Measurements from ENCODE around the gene SIPA1L3.
A peak's percentile ranks its signal among the peaks of the same experiment; 100 is the strongest.

SIPA1L3 gene

DNA sequence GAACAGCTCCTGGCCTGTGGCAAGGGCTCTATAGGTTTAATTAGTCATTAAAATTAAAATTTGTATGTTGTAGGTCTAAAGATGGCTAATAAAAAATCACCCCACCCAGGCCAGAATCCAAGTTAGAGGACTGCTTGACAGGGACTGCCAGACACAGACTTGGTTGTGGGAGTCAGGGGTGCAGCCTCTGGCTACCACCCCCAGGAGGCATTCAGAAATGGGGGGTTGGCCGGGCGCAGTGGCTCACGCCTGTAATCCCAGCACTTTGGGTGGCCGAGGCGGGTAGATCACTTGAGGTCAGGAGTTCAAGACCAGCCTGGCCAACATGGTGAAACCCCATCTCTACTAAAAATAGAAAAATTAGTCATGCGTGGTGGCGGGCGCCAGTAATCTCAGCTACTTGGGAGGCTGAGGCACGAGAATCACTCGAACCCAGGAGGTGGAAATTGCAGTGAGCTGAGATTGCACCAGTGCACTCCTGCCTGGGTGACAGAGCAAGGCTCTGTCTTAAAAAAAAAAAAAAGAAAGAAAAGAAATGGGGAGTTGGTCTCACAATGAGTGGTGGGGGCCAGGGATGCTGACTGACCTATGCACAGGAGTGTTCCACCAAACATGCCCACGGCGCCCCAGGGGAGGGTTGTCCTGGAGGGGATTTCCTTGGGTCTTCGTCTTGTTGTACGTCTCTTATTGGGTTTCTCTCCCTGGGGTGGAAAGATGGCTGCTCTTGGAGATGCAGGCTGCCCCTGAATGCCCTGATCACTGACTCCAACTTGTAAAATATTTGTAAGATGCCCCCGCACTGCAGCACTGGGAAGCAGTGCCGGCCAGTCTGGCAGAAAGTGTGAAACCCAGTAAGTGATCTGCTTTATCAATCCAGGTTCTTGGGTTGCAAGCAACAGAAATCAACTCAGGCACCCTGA lies 68.8 kb downstream of the SIPA1L3 start:
- TF ChIP-seq, protein P1, sequence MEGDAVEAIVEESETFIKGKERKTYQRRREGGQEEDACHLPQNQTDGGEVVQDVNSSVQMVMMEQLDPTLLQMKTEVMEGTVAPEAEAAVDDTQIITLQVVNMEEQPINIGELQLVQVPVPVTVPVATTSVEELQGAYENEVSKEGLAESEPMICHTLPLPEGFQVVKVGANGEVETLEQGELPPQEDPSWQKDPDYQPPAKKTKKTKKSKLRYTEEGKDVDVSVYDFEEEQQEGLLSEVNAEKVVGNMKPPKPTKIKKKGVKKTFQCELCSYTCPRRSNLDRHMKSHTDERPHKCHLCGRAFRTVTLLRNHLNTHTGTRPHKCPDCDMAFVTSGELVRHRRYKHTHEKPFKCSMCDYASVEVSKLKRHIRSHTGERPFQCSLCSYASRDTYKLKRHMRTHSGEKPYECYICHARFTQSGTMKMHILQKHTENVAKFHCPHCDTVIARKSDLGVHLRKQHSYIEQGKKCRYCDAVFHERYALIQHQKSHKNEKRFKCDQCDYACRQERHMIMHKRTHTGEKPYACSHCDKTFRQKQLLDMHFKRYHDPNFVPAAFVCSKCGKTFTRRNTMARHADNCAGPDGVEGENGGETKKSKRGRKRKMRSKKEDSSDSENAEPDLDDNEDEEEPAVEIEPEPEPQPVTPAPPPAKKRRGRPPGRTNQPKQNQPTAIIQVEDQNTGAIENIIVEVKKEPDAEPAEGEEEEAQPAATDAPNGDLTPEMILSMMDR (IDR thresholded peaks at IDR 0.05; ENCODE audit: low read depth, low read length), result no peak
- Histone ChIP-seq H3K27me3 (ENCODE audit: insufficient read depth, low read depth, severe bottlenecking) (no peaks in the 10 kb centered on the region), H3K27ac (no peak overlapping the region), H3K36me3 (no peaks in the 10 kb centered on the region), H3K4me3 (ENCODE audit: low read depth, low read length) (no peak overlapping the region), H3K9me3 (ENCODE audit: severe bottlenecking) (no peaks in the 10 kb centered on the region)
- no peak for DNase-seq

DNA sequence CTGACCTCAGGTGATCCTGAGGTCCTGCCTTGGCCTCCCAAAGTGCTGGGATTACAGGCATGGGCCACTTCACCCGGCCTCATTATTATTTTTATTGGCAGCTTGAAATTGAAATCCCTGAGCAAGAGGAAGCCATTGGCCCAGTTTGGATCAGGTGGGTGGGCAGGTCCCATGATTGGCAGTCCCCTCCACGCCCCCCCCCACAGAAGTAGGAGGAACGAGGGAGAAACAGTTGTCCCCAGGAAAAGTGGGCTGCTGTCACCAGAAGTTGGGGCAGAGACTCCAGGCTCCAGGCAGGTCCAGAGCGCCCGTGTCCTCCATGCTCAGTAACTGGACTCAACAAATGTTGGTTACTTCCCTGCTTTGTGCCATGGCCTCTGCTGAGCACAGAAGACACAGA lies 70.4 kb downstream of the SIPA1L3 start:
- no peak for DNase-seq

DNA sequence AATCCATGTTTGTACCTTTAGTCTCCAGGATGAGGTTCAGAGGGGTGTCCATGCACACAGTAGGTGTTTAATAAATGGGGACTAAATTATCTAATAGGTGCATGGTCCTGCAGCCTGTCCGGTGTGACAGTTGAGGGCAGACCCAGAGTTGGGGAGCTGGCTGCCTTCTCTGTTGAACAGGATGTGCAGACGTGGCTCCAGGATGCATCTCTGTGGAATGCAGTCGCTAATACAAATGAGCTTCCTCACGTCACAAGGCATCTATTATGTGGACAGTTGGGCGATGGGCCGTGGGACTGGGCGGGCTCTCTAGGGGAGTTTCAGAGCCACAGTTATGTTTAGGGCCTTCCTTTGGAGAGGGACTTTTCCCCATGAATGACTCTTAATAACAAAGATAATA lies 71.0 kb downstream of the SIPA1L3 start:
- TF ChIP-seq, protein P1 (IDR thresholded peaks at IDR 0.05; ENCODE audit: low read depth, low read length), result no peak
- DNase-seq, result no peak
- no peak overlapping the region for H3K4me3 ChIP-seq (ENCODE audit: low read depth, low read length)

More for the DNA sequence above, 70.4 kb downstream of the SIPA1L3 start:
- Histone ChIP-seq H3K4me3 (ENCODE audit: low read depth, low read length) (no peak overlapping the region), H3K9me3 (ENCODE audit: severe bottlenecking) (no peaks in the 10 kb centered on the region), H3K27me3 (ENCODE audit: insufficient read depth, low read depth, severe bottlenecking) (no peaks in the 10 kb centered on the region), H3K36me3 (no peaks in the 10 kb centered on the region), H3K27ac (no peak overlapping the region)
- TF ChIP-seq, protein P1 (IDR thresholded peaks at IDR 0.05; ENCODE audit: low read depth, low read length), result no peak

DNA sequence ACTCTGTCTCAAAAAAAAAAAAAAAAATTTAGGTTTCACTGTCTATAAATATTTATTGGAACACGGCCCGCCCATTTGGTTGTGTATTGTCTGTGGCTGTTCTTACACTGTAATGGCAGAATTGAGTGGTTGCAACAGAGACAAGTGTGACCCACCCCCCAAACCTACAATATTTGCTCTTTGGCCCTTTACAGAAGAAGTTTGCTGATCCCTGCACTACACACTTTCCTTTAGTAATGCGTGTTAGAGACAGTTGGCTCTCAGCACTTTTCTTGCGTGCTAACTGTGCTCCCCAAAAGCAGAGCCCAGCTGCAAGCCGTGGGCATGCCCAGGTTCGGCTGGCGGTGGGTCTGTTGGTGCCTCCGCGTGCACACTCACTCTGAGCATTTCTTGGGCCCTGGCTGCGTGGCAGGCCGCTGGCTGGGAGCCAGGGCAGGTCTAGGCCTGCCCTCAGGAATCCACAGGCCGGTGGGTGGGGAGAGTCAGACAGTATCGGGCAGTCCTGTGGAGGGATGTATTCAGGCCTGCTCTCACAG lies 72.6 kb downstream of the SIPA1L3 start:
- peak; percentile 53 for DNase-seq
- Histone ChIP-seq H3K27me3 (ENCODE audit: insufficient read depth, low read depth, severe bottlenecking) (no peaks in the 10 kb centered on the region), H3K36me3 (no peaks in the 10 kb centered on the region), H3K27ac (peak overlapping the region; percentile 48), H3K9me3 (ENCODE audit: severe bottlenecking) (no peaks in the 10 kb centered on the region), H3K4me3 (ENCODE audit: low read depth, low read length) (no peak overlapping the region)
- TF ChIP-seq, protein P1 (IDR thresholded peaks at IDR 0.05; ENCODE audit: low read depth, low read length), result no peak

More for the DNA sequence above, 71.0 kb downstream of the SIPA1L3 start:
- H3K36me3 ChIP-seq, result no peaks in the 10 kb centered on the region
- no peak overlapping the region for H3K27ac ChIP-seq
- H3K27me3 ChIP-seq (ENCODE audit: insufficient read depth, low read depth, severe bottlenecking), result no peaks in the 10 kb centered on the region
- H3K9me3 ChIP-seq (ENCODE audit: severe bottlenecking), result no peaks in the 10 kb centered on the region

DNA sequence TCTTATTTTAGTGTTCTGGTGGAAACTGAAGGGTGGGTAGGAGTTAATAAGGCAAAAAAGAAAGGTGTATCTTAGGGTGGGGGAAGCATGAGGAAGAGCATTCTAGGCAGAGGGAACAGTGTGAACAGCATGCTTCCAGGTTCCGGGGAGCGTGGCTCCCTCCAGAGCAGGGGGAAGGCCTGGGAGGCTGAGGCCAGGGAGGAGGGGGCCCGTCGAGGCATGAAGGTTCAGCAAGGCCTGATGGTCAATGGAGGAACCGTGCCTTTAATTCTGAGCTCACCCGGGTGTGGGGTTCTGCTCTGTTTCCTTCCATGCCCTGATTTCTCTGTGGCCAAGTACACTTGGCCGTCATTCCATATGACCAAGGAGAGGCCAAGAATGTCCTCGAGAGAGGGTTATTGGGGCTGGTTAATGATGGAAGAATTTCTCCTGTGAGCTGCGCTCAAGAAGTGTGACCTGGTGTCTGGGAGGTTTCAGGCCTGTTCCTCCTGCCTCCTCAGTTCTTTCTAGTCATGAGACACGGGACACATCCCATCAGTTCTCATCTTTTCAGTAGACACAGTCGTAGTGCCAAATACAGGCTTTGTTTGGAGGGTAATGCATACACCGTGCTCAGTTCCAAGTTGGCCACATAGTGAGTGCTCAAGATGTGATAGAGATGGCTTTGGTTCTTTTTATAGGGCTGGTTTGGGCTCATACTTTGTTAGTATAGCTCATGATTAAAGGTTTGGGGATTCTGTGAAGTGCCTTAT lies 73.6 kb downstream of the SIPA1L3 start:
- no peaks in the 10 kb centered on the region for H3K36me3 ChIP-seq
- H3K9me3 ChIP-seq (ENCODE audit: severe bottlenecking), result no peaks in the 10 kb centered on the region
- H3K27ac ChIP-seq, result no peak overlapping the region
- H3K4me3 ChIP-seq (ENCODE audit: low read depth, low read length), result no peak overlapping the region
- DNase-seq, result no peak
- TF ChIP-seq, protein P1 (IDR thresholded peaks at IDR 0.05; ENCODE audit: low read depth, low read length), result no peak
- H3K27me3 ChIP-seq (ENCODE audit: insufficient read depth, low read depth, severe bottlenecking), result no peaks in the 10 kb centered on the region
